HEK293 (cell line): ENCODE measurements around the gene HIVEP2.

Experiments used
- IKZF3 ChIP-seq: fragments of 450-650 bp; IDR thresholded peaks from 2 replicates; pipeline ENCODE4 v1.5.0; 2018; ENCODE audit warnings: missing biosample characterization, mild to moderate bottlenecking, missing genetic modification characterization, moderate library complexity
- KLF10 ChIP-seq: fragments of 450-650 bp; IDR thresholded peaks from 2 replicates; pipeline ENCODE4 v1.5.1; 2018; ENCODE audit warnings: missing biosample characterization, mild to moderate bottlenecking, missing genetic modification characterization
- MEIS1 ChIP-seq: sonication (generic); formaldehyde crosslinking; IDR thresholded peaks from 2 replicates; pipeline ENCODE4 v1.8.1; 2022; ENCODE audit warnings: missing genetic modification reagents, mild to moderate bottlenecking, borderline replicate concordance
- MYNN ChIP-seq: fragments of 450-650 bp; formaldehyde crosslinking; IDR thresholded peaks from 2 replicates; pipeline ENCODE4 v1.5.1; 2016; ENCODE audit warnings: missing biosample characterization, missing genetic modification characterization, borderline replicate concordance
- PRDM1 ChIP-seq: fragments of 450-650 bp; formaldehyde crosslinking; IDR thresholded peaks from 2 replicates; pipeline ENCODE4; 2016; ENCODE audit warnings: missing biosample characterization, missing genetic modification characterization
- SALL2 ChIP-seq: fragments of 450-650 bp; formaldehyde crosslinking; IDR thresholded peaks from 2 replicates; pipeline ENCODE4 v1.5.0; 2017; ENCODE audit warnings: missing biosample characterization, mild to moderate bottlenecking, missing genetic modification characterization, borderline replicate concordance
- SCRT2 ChIP-seq: fragments of 450-650 bp; formaldehyde crosslinking; IDR thresholded peaks from 2 replicates; pipeline ENCODE4 v1.5.1; 2016; ENCODE audit warnings: missing biosample characterization, missing genetic modification characterization
- ZNF140 ChIP-seq: fragments of 450-650 bp; formaldehyde crosslinking; IDR thresholded peaks from 2 replicates; pipeline ENCODE4 v1.5.1; 2016; ENCODE audit warnings: missing biosample characterization, missing genetic modification characterization
- ZNF155 ChIP-seq: fragments of 450-650 bp; formaldehyde crosslinking; IDR thresholded peaks from 2 replicates; pipeline ENCODE4 v1.5.1; 2016; ENCODE audit warnings: missing biosample characterization, missing genetic modification characterization
- ZNF221 ChIP-seq: fragments of 450-650 bp; formaldehyde crosslinking; IDR thresholded peaks from 2 replicates; pipeline ENCODE4 v1.5.1; 2017; ENCODE audit warnings: missing biosample characterization, missing genetic modification characterization, borderline replicate concordance
- ZNF248 ChIP-seq: fragments of 450-650 bp; formaldehyde crosslinking; IDR thresholded peaks from 2 replicates; pipeline ENCODE4 v1.5.1; 2017; ENCODE audit warnings: missing biosample characterization, missing genetic modification characterization
- ZNF514 ChIP-seq: fragments of 450-650 bp; formaldehyde crosslinking; IDR thresholded peaks from 2 replicates; pipeline ENCODE4 v1.5.1; 2016; ENCODE audit warnings: missing biosample characterization, missing genetic modification characterization
- ZNF561 ChIP-seq: fragments of 450-650 bp; IDR thresholded peaks from 2 replicates; pipeline ENCODE4 v1.5.1; 2018; ENCODE audit warnings: missing biosample characterization, missing genetic modification characterization, borderline replicate concordance
- ZNF596 ChIP-seq: fragments of 450-650 bp; IDR thresholded peaks from 2 replicates; pipeline ENCODE4 v1.5.0; 2018; ENCODE audit warnings: missing biosample characterization, mild to moderate bottlenecking, missing genetic modification characterization, moderate library complexity
- ZNF623 ChIP-seq: fragments of 450-650 bp; formaldehyde crosslinking; IDR thresholded peaks from 2 replicates; pipeline ENCODE4 v1.5.1; 2016; ENCODE audit warnings: missing biosample characterization, missing genetic modification characterization
- ZNF785 ChIP-seq: fragments of 450-650 bp; formaldehyde crosslinking; IDR thresholded peaks from 2 replicates; pipeline ENCODE4 v1.5.1; 2016; ENCODE audit warnings: missing biosample characterization, missing genetic modification characterization
- ZSCAN30 ChIP-seq: fragments of 450-650 bp; IDR thresholded peaks from 2 replicates; pipeline ENCODE4 v1.5.1; 2018; ENCODE audit warnings: missing biosample characterization, mild to moderate bottlenecking, missing genetic modification characterization, moderate library complexity
- TF ChIP-seq, protein P1 (sequence below): fragments of 450-650 bp; formaldehyde crosslinking; IDR thresholded peaks from 2 replicates; pipeline ENCODE4 v1.5.1; 2016; ENCODE audit warnings: missing biosample characterization, missing genetic modification characterization
- TF ChIP-seq, protein P2 (sequence below): fragments of 450-650 bp; formaldehyde crosslinking; IDR thresholded peaks from 2 replicates; pipeline ENCODE4 v1.5.1; 2016; ENCODE audit warnings: missing biosample characterization, missing genetic modification characterization
- TF ChIP-seq, protein P3 (sequence below): fragments of 450-650 bp; formaldehyde crosslinking; optimal IDR thresholded peaks from 2 replicates; pipeline ENCODE3; 2016; ENCODE audit warnings: missing biosample characterization, mild to moderate bottlenecking, missing genetic modification characterization
- TF ChIP-seq, protein P4 (sequence below): fragments of 450-650 bp; formaldehyde crosslinking; IDR thresholded peaks from 2 replicates; pipeline ENCODE4 v1.5.1; 2016; ENCODE audit warnings: missing biosample characterization, missing genetic modification characterization
- TF ChIP-seq, protein P5 (sequence below): fragments of 450-650 bp; formaldehyde crosslinking; IDR thresholded peaks from 2 replicates; pipeline ENCODE4 v1.5.1; 2016; ENCODE audit warnings: missing biosample characterization, missing genetic modification characterization
- TF ChIP-seq, protein P6 (sequence below): fragments of 450-650 bp; formaldehyde crosslinking; IDR thresholded peaks from 2 replicates; pipeline ENCODE4 v1.5.1; 2016; ENCODE audit warnings: missing biosample characterization, missing genetic modification characterization
- TF ChIP-seq, protein P7 (sequence below): fragments of 450-650 bp; formaldehyde crosslinking; IDR thresholded peaks from 2 replicates; pipeline ENCODE4 v1.5.1; 2016; ENCODE audit warnings: missing biosample characterization, missing genetic modification characterization

HIVEP2 gene

DNA sequence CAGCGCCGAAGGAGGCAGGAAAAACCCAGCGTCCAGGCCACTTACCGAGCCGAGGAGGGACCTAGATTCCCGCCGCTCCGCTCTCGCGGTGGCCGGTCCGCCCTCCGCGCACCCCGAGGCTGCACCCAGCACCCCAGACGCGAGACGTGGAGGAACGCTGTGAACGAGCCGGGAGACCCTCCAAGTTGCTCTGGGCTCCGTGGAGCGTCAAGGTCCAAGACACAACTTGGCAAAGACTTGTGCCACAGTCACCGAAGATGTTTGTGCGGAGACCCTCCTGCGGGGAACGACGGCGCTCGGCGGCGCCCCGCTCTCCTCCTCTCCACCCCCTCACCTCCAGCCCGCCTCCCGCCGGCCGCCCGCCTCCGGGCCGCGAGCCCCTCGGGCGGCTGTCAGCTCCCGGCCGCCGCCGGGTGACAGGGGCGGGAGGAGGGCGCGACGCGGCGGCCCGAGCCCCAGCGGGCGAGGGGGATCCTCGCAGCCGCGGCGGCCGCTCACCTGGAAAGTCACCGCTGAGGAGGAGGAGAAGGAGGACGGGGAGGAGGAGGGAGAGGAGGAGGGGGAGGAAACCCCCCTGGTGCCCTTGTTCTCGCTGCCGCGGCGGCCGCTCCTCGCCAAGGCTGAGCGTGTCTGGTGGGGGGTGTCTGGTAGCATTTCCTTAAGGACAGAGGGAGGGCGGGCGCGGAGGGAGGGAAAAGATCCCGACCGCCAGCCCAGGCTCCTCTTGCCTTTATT lies 637 bp upstream of the HIVEP2 start (continued):
- TF ChIP-seq, protein P1, sequence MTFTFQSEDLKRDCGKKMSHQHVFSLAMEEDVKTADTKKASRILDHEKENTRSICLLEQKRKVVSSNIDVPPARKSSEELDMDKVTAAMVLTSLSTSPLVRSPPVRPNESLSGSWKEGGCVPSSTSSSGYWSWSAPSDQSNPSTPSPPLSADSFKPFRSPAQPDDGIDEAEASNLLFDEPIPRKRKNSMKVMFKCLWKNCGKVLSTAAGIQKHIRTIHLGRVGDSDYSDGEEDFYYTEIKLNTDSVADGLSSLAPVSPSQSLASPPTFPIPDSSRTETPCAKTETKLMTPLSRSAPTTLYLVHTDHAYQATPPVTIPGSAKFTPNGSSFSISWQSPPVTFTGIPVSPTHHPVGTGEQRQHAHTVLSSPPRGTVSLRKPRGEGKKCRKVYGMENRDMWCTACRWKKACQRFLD (tag by site-specific recombination): no peak
- TF ChIP-seq ZNF596 (tag by site-specific recombination) (no peak), ZNF221 (no peak), ZNF785 (no peak), ZNF514 (tag by site-specific recombination) (no peak), KLF10 (tag by site-specific recombination) (no peak), MYNN (tag by site-specific recombination) (no peak), SCRT2 (tag by site-specific recombination) (no peak), IKZF3 (tag by site-specific recombination) (no peak), SALL2 (tag by site-specific recombination) (no peak), ZNF623 (no peak), ZNF140 (no peak), ZNF561 (tag by site-specific recombination) (no peak), PRDM1 (no peak), MEIS1 (CRISPR knock-in tag) (no peak), ZNF248 (no peak), ZSCAN30 (tag by site-specific recombination) (no peak), ZNF155 (no peak)
- TF ChIP-seq, protein P2, sequence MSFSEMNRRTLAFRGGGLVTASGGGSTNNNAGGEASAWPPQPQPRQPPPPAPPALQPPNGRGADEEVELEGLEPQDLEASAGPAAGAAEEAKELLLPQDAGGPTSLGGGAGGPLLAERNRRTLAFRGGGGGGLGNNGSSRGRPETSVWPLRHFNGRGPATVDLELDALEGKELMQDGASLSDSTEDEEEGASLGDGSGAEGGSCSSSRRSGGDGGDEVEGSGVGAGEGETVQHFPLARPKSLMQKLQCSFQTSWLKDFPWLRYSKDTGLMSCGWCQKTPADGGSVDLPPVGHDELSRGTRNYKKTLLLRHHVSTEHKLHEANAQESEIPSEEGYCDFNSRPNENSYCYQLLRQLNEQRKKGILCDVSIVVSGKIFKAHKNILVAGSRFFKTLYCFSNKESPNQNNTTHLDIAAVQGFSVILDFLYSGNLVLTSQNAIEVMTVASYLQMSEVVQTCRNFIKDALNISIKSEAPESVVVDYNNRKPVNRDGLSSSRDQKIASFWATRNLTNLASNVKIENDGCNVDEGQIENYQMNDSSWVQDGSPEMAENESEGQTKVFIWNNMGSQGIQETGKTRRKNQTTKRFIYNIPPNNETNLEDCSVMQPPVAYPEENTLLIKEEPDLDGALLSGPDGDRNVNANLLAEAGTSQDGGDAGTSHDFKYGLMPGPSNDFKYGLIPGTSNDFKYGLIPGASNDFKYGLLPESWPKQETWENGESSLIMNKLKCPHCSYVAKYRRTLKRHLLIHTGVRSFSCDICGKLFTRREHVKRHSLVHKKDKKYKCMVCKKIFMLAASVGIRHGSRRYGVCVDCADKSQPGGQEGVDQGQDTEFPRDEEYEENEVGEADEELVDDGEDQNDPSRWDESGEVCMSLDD (tag by site-specific recombination): peak; percentile 87
- TF ChIP-seq, protein P3, sequence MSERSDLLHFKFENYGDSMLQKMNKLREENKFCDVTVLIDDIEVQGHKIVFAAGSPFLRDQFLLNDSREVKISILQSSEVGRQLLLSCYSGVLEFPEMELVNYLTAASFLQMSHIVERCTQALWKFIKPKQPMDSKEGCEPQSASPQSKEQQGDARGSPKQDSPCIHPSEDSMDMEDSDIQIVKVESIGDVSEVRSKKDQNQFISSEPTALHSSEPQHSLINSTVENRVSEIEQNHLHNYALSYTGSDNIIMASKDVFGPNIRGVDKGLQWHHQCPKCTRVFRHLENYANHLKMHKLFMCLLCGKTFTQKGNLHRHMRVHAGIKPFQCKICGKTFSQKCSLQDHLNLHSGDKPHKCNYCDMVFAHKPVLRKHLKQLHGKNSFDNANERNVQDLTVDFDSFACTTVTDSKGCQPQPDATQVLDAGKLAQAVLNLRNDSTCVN (tag by site-specific recombination): peak; percentile 63
- TF ChIP-seq, protein P4, sequence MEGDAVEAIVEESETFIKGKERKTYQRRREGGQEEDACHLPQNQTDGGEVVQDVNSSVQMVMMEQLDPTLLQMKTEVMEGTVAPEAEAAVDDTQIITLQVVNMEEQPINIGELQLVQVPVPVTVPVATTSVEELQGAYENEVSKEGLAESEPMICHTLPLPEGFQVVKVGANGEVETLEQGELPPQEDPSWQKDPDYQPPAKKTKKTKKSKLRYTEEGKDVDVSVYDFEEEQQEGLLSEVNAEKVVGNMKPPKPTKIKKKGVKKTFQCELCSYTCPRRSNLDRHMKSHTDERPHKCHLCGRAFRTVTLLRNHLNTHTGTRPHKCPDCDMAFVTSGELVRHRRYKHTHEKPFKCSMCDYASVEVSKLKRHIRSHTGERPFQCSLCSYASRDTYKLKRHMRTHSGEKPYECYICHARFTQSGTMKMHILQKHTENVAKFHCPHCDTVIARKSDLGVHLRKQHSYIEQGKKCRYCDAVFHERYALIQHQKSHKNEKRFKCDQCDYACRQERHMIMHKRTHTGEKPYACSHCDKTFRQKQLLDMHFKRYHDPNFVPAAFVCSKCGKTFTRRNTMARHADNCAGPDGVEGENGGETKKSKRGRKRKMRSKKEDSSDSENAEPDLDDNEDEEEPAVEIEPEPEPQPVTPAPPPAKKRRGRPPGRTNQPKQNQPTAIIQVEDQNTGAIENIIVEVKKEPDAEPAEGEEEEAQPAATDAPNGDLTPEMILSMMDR (tag by site-specific recombination): 0 out of 2 replicates have a peak, but pooled peaks have one; percentile 11
- TF ChIP-seq, protein P5, sequence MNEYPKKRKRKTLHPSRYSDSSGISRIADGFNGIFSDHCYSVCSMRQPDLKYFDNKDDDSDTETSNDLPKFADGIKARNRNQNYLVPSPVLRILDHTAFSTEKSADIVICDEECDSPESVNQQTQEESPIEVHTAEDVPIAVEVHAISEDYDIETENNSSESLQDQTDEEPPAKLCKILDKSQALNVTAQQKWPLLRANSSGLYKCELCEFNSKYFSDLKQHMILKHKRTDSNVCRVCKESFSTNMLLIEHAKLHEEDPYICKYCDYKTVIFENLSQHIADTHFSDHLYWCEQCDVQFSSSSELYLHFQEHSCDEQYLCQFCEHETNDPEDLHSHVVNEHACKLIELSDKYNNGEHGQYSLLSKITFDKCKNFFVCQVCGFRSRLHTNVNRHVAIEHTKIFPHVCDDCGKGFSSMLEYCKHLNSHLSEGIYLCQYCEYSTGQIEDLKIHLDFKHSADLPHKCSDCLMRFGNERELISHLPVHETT (tag by site-specific recombination): no peak
- TF ChIP-seq, protein P6, sequence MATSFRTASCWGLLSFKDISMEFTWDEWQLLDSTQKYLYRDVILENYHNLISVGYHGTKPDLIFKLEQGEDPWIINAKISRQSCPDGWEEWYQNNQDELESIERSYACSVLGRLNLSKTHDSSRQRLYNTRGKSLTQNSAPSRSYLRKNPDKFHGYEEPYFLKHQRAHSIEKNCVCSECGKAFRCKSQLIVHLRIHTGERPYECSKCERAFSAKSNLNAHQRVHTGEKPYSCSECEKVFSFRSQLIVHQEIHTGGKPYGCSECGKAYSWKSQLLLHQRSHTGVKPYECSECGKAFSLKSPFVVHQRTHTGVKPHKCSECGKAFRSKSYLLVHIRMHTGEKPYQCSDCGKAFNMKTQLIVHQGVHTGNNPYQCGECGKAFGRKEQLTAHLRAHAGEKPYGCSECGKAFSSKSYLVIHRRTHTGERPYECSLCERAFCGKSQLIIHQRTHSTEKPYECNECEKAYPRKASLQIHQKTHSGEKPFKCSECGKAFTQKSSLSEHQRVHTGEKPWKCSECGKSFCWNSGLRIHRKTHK (tag by site-specific recombination): no peak
- TF ChIP-seq, protein P7, sequence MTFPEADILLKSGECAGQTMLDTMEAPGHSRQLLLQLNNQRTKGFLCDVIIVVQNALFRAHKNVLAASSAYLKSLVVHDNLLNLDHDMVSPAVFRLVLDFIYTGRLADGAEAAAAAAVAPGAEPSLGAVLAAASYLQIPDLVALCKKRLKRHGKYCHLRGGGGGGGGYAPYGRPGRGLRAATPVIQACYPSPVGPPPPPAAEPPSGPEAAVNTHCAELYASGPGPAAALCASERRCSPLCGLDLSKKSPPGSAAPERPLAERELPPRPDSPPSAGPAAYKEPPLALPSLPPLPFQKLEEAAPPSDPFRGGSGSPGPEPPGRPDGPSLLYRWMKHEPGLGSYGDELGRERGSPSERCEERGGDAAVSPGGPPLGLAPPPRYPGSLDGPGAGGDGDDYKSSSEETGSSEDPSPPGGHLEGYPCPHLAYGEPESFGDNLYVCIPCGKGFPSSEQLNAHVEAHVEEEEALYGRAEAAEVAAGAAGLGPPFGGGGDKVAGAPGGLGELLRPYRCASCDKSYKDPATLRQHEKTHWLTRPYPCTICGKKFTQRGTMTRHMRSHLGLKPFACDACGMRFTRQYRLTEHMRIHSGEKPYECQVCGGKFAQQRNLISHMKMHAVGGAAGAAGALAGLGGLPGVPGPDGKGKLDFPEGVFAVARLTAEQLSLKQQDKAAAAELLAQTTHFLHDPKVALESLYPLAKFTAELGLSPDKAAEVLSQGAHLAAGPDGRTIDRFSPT: no peak
